ENCODE data around the gene AS3MT.

AS3MT gene

DNA sequence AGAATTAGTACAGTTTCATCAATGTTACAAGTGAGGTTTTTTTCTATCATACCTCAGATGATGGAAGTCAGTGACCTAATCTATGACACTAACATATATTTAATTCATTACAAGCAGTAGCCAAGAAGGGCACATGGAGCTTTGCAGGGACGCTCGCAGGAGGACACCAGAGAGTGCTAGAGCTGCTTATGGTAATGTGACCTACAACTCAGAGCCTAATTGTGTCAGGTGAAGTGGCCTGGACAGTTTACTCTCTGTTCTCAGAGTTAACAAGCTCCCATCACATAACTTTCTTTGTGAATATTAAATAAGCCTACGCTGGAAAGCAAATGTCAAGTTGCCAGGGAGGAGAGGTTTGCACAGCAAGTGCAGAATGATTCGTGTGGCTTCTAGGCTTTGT lies 37.2 kb downstream of the AS3MT start:
- Histone ChIP-seq H3K4me3 (ENCODE audit: low read length) (no peak overlapping the region), H3K9ac (ENCODE audit: low read length) (no peak overlapping the region), H3K9me3 (ENCODE audit: control insufficient read depth, low read depth, low read length) (no peaks in the 10 kb centered on the region), H3K27me3 (ENCODE audit: control insufficient read depth, insufficient read depth, low read length) (no peaks in the 10 kb centered on the region), H3K36me3 (ENCODE audit: control insufficient read depth, low read depth, low read length) (no peaks in the 10 kb centered on the region), H3K4me1 (ENCODE audit: control insufficient read depth, low read depth, low read length) (no peaks in the 10 kb centered on the region), H3K27ac (ENCODE audit: low read length) (no peak overlapping the region)

GRCh38 chr10:102914781-102915180 lies 45.5 kb downstream of the AS3MT start:
- Histone ChIP-seq H3K36me3 (ENCODE audit: control insufficient read depth, low read depth, low read length) (no peaks in the 10 kb centered on the region), H3K4me1 (ENCODE audit: control insufficient read depth, low read depth, low read length) (peaks cover 3% of the 10 kb centered on the region), H3K9ac (ENCODE audit: low read length) (no peak overlapping the region), H3K27ac (ENCODE audit: low read length) (no peak overlapping the region), H3K9me3 (ENCODE audit: control insufficient read depth, low read depth, low read length) (no peaks in the 10 kb centered on the region), H3K27me3 (ENCODE audit: control insufficient read depth, insufficient read depth, low read length) (peaks cover 18% of the 10 kb centered on the region), H3K4me3 (ENCODE audit: low read length) (no peak overlapping the region)

DNA sequence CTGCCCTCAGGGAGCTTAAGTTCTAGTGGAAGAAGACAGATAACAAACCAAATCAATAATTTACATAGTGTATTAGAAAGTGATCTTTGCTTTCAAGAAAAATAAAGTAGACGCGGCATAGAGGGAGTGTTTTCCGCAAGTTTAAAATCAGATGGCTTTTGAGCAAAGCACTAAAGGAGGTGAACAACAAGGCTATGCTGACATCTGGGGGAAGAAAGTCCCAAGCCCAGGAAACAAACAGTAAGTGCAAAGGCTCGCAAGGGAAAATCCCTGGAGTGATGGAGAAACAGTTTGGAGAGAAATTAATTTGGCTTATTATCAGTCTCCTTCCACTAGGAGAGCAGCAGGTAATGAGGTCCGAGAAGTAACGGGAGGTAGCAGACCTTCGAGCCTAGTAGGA lies 46.9 kb downstream of the AS3MT start:
- Histone ChIP-seq H3K36me3 (ENCODE audit: control insufficient read depth, low read depth, low read length) (no peaks in the 10 kb centered on the region), H3K9me3 (ENCODE audit: control insufficient read depth, low read depth, low read length) (no peaks in the 10 kb centered on the region), H3K4me1 (ENCODE audit: control insufficient read depth, low read depth, low read length) (peaks cover 11% of the 10 kb centered on the region), H3K27ac (ENCODE audit: low read length) (no peak overlapping the region), H3K9ac (ENCODE audit: low read length) (no peak overlapping the region), H3K27me3 (ENCODE audit: control insufficient read depth, insufficient read depth, low read length) (peaks cover 32% of the 10 kb centered on the region), H3K4me3 (ENCODE audit: low read length) (no peak overlapping the region)

GRCh38 chr10:102917314-102917961 lies 48.2 kb downstream of the AS3MT start:
- H3K27ac ChIP-seq (ENCODE audit: low read length): peak overlapping the region; percentile 72
- H3K4me1 ChIP-seq (ENCODE audit: control insufficient read depth, low read depth, low read length): peaks cover 18% of the 10 kb centered on the region

DNA sequence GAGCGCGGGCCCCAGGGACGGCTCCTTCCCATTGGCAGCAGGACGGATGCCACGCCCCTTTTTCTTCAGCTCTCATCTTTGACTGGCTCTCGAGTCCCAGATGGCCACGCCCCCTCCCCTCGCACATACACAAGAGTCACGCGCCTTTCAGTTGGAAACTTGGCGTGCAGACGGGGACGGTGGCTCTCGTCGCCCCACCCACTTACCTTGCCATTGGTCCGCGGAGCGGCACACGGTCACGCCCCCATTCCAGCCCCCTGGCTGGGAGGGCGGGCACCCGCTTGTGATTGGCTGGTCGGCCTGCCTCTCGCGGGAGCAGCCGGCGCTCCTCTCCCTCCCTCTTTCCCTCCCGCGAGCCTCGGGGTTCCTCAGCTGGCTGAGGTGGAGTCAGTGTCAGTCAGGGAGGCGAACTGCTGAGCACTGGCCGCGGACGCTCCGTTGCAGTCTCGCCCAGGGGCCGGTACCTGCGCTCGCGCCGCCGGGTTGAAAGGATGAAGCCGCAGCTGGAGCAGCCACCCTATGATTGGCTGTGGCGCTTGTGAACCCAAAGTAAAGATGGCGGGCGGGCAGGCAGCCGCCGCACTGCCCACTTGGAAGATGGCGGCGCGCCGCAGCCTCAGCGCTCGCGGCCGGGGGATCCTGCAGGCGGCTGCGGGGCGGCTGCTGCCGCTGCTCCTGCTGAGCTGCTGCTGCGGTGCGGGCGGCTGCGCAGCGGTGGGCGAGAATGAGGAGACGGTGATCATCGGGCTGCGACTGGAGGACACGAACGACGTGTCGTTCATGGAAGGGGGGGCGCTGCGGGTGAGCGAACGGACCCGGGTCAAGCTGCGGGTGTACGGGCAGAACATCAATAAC lies 48.9 kb downstream of the AS3MT start, which contains the start of gene CNNM2:
Gene CNNM2, plus strand, starts transcription at position 333 of the 855 bp plus-strand sequence. Its CDS starts 187 bp downstream, at position 520.
- Histone ChIP-seq H3K9me3 (ENCODE audit: control insufficient read depth, low read depth, low read length) (no peaks in the 10 kb centered on the region), H3K4me1 (ENCODE audit: control insufficient read depth, low read depth, low read length) (peaks cover 21% of the 10 kb centered on the region), H3K27me3 (ENCODE audit: control insufficient read depth, insufficient read depth, low read length) (peaks cover 32% of the 10 kb centered on the region), H3K27ac (ENCODE audit: low read length) (peak within 1 kb of the TSS; percentile 72), H3K9ac (ENCODE audit: low read length) (peak within 1 kb of the TSS; percentile 77), H3K4me3 (ENCODE audit: low read length) (peak within 1 kb of the TSS; percentile 92), H3K36me3 (ENCODE audit: control insufficient read depth, low read depth, low read length) (no peaks in the 10 kb centered on the region)

More at GRCh38 chr10:102917314-102917961, 48.2 kb downstream of the AS3MT start:
- H3K9ac ChIP-seq (ENCODE audit: low read length): peak overlapping the region; percentile 71
- peak overlapping the region; percentile 92 for H3K4me3 ChIP-seq (ENCODE audit: low read length)
- no peaks in the 10 kb centered on the region for H3K36me3 ChIP-seq (ENCODE audit: control insufficient read depth, low read depth, low read length)
- no peaks in the 10 kb centered on the region for H3K9me3 ChIP-seq (ENCODE audit: control insufficient read depth, low read depth, low read length)
- peaks cover 32% of the 10 kb centered on the region for H3K27me3 ChIP-seq (ENCODE audit: control insufficient read depth, insufficient read depth, low read length)

DNA sequence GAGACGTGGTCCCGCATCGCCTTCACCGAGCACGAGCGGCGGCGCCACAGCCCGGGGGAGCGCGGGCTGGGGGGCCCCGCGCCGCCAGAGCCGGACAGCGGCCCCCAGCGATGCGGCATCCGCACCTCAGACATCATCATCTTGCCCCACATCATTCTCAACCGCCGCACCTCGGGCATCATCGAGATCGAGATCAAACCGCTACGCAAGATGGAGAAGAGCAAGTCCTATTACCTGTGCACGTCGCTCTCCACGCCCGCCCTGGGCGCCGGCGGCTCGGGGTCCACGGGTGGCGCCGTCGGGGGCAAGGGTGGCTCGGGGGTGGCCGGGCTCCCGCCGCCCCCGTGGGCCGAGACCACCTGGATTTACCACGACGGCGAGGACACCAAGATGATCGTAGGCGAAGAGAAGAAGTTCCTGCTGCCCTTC lies 49.6 kb downstream of the AS3MT start:
- Histone ChIP-seq H3K4me3 (ENCODE audit: low read length) (peak overlapping the region; percentile 92), H3K27ac (ENCODE audit: low read length) (no peak overlapping the region)

GRCh38 chr10:102919246-102919959 lies 50.1 kb downstream of the AS3MT start:
- H3K9ac ChIP-seq (ENCODE audit: low read length): peak overlapping the region; percentile 77
- no peaks in the 10 kb centered on the region for H3K36me3 ChIP-seq (ENCODE audit: control insufficient read depth, low read depth, low read length)
- H3K4me1 ChIP-seq (ENCODE audit: control insufficient read depth, low read depth, low read length): peaks cover 21% of the 10 kb centered on the region
- H3K4me3 ChIP-seq (ENCODE audit: low read length): peak overlapping the region; percentile 92
- no peak overlapping the region for H3K27ac ChIP-seq (ENCODE audit: low read length)
- peaks cover 32% of the 10 kb centered on the region for H3K27me3 ChIP-seq (ENCODE audit: control insufficient read depth, insufficient read depth, low read length)
- H3K9me3 ChIP-seq (ENCODE audit: control insufficient read depth, low read depth, low read length): no peaks in the 10 kb centered on the region

More for the DNA sequence above, 49.6 kb downstream of the AS3MT start:
- Histone ChIP-seq H3K4me1 (ENCODE audit: control insufficient read depth, low read depth, low read length) (peaks cover 21% of the 10 kb centered on the region), H3K9me3 (ENCODE audit: control insufficient read depth, low read depth, low read length) (no peaks in the 10 kb centered on the region), H3K36me3 (ENCODE audit: control insufficient read depth, low read depth, low read length) (no peaks in the 10 kb centered on the region), H3K27me3 (ENCODE audit: control insufficient read depth, insufficient read depth, low read length) (peaks cover 32% of the 10 kb centered on the region), H3K9ac (ENCODE audit: low read length) (peak overlapping the region; percentile 77)

DNA sequence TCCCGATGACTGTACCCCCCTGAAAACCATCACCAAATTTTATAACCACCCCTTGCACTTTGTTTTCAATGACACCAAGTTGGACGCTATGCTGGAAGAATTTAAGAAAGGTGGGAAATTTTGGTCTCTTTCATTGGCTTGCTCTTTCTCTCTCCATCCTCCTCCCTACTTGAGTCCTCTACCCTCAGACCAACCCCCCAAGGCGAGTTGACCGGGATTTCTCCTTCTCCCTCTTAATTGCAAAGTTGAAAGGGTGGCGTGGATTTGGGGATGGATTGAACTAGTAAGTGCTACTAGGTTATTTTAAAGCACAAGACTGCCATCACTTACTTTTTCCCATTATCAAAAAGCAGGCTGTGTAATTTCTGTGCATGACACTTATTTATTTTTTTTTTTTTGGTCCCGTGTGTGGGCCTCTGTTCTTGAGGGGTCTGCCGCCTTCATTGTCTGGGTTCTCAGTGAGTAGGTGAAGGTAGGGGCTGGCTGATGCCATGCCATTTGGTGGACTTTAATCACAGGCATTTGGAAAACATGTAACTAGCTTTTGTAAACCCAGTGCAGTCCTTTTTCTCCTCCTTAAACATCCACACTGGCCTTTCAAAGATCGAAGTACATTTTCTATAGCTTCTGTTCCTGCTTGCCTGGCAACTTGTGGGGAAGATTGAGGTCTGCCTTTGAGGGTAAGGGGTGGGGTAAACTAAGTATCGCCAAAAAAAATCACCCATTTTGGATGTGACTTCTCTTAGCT lies 50.9 kb downstream of the AS3MT start:
- H3K4me1 ChIP-seq (ENCODE audit: control insufficient read depth, low read depth, low read length): peaks cover 21% of the 10 kb centered on the region
- no peaks in the 10 kb centered on the region for H3K36me3 ChIP-seq (ENCODE audit: control insufficient read depth, low read depth, low read length)
- no peaks in the 10 kb centered on the region for H3K9me3 ChIP-seq (ENCODE audit: control insufficient read depth, low read depth, low read length)
- H3K4me3 ChIP-seq (ENCODE audit: low read length): peak overlapping the region; percentile 92
- H3K9ac ChIP-seq (ENCODE audit: low read length): peak overlapping the region; percentile 77
- H3K27me3 ChIP-seq (ENCODE audit: control insufficient read depth, insufficient read depth, low read length): peaks cover 32% of the 10 kb centered on the region
- H3K27ac ChIP-seq (ENCODE audit: low read length): no peak overlapping the region

DNA sequence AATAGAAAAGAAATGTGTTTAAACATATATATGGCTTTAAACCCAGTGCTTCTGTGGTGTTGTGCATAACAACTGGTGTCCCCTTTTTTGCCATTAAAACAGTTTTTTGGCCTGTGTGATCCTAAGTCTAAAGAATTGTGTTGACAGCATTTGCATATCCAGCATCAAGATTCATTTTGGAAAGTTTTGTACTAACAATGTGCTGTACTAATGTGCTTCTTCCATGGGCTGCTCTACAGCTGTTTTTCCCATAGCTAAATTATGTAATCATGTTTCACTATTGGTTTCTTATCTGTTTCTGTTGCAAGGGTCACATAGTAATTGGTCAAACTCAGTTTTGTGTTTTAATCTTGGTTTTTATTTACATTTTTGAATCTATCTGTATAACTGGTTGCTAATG lies 54.3 kb downstream of the AS3MT start:
- Histone ChIP-seq H3K9ac (ENCODE audit: low read length) (no peak overlapping the region), H3K27me3 (ENCODE audit: control insufficient read depth, insufficient read depth, low read length) (peaks cover 26% of the 10 kb centered on the region), H3K4me3 (ENCODE audit: low read length) (no peak overlapping the region), H3K36me3 (ENCODE audit: control insufficient read depth, low read depth, low read length) (no peaks in the 10 kb centered on the region), H3K27ac (ENCODE audit: low read length) (no peak overlapping the region), H3K4me1 (ENCODE audit: control insufficient read depth, low read depth, low read length) (peaks cover 21% of the 10 kb centered on the region), H3K9me3 (ENCODE audit: control insufficient read depth, low read depth, low read length) (no peaks in the 10 kb centered on the region)

GRCh38 chr10:102926842-102927241 lies 57.6 kb downstream of the AS3MT start:
- H3K4me3 ChIP-seq (ENCODE audit: low read length): no peak overlapping the region
- no peak overlapping the region for H3K9ac ChIP-seq (ENCODE audit: low read length)
- peaks cover 9% of the 10 kb centered on the region for H3K4me1 ChIP-seq (ENCODE audit: control insufficient read depth, low read depth, low read length)
- no peaks in the 10 kb centered on the region for H3K9me3 ChIP-seq (ENCODE audit: control insufficient read depth, low read depth, low read length)
- no peak overlapping the region for H3K27ac ChIP-seq (ENCODE audit: low read length)
- H3K36me3 ChIP-seq (ENCODE audit: control insufficient read depth, low read depth, low read length): no peaks in the 10 kb centered on the region
- no peaks in the 10 kb centered on the region for H3K27me3 ChIP-seq (ENCODE audit: control insufficient read depth, insufficient read depth, low read length)
